ENCODE results near the gene RASSF3. TPM values are rescaled to one million over a fixed set of nuclear protein-coding genes. Genes with fewer than 3 reads are reported as not detected.

The RASSF3 gene
- total RNA-seq, 1 experiment from 2014 or later: 162 TPM

GRCh38 chr12:64660237-64661018 lies 50.1 kb downstream of the RASSF3 start:
- BruUV-seq (replicated peaks): no TSS peak
- no peak for DNase-seq
- intact Hi-C loops (cut with micrococcal nuclease; ENCODE audit: unreplicated experiment): no loop called here
- TF ChIP-seq CTCF (IDR thresholded peaks at IDR 0.05; ENCODE audit: unreplicated experiment): no peak
- peaks cover 57% of the 10 kb centered on the region for H3K36me3 Mint-ChIP-seq (ENCODE audit: insufficient read depth, unreplicated experiment)
- CTCF ChIA-PET: interaction anchor here (1.1 to 1.5 kb wide), 2 partner anchors 8 to 19 kb away, joined by 4 to 7 read pairs; no protein-coding TSS in a partner anchor
- no peaks in the 10 kb centered on the region for H3K27me3 Mint-ChIP-seq (ENCODE audit: unreplicated experiment)
- H3K4me1 Mint-ChIP-seq (ENCODE audit: low read depth, unreplicated experiment): peaks cover 76% of the 10 kb centered on the region
- no peak overlapping the region for H3K27ac Mint-ChIP-seq (ENCODE audit: unreplicated experiment)
- H3K4me3 Mint-ChIP-seq (ENCODE audit: low read depth, unreplicated experiment): no peak overlapping the region
- H3K9me3 Mint-ChIP-seq (ENCODE audit: low read depth, unreplicated experiment): no peaks in the 10 kb centered on the region

- peaks cover 53% of the 10 kb centered on the region for H3K36me3 Mint-ChIP-seq (ENCODE audit: insufficient read depth, unreplicated experiment)
- no peaks in the 10 kb centered on the region for H3K27me3 Mint-ChIP-seq (ENCODE audit: unreplicated experiment)
- no peak for TF ChIP-seq CTCF (IDR thresholded peaks at IDR 0.05; ENCODE audit: unreplicated experiment)
- CTCF ChIA-PET: interaction anchor here (1.3 kb wide), 1 partner anchor 26 kb away, joined by 3 read pairs; no protein-coding TSS in a partner anchor
- H3K9me3 Mint-ChIP-seq (ENCODE audit: low read depth, unreplicated experiment): no peaks in the 10 kb centered on the region
- DNase-seq: peak; percentile 30
- peaks cover 80% of the 10 kb centered on the region for H3K4me1 Mint-ChIP-seq (ENCODE audit: low read depth, unreplicated experiment)
- intact Hi-C loops (cut with micrococcal nuclease; ENCODE audit: unreplicated experiment): no loop called here
- H3K4me3 Mint-ChIP-seq (ENCODE audit: low read depth, unreplicated experiment): peak overlapping the region; percentile 51
- peak overlapping the region; percentile 65 for H3K27ac Mint-ChIP-seq (ENCODE audit: unreplicated experiment)
- BruUV-seq (replicated peaks): no TSS peak
Observed at GRCh38 chr12:64663015-64663414, 52.7 kb downstream of the RASSF3 start.

- no TSS peak for BruUV-seq (replicated peaks)
- intact Hi-C loops (cut with micrococcal nuclease; ENCODE audit: unreplicated experiment): no loop called here
- no peak for TF ChIP-seq CTCF (IDR thresholded peaks at IDR 0.05; ENCODE audit: unreplicated experiment)
- CTCF ChIA-PET: interaction anchor here (1.3 to 1.4 kb wide), 2 partner anchors 11 to 40 kb away, joined by 3 to 9 read pairs; no protein-coding TSS in a partner anchor
- Mint-ChIP-seq H3K36me3 (ENCODE audit: insufficient read depth, unreplicated experiment) (peaks cover 48% of the 10 kb centered on the region), H3K4me1 (ENCODE audit: low read depth, unreplicated experiment) (peaks cover 80% of the 10 kb centered on the region), H3K27ac (ENCODE audit: unreplicated experiment) (peak overlapping the region; percentile 55), H3K27me3 (ENCODE audit: unreplicated experiment) (no peaks in the 10 kb centered on the region), H3K4me3 (ENCODE audit: low read depth, unreplicated experiment) (peak overlapping the region; percentile 35), H3K9me3 (ENCODE audit: low read depth, unreplicated experiment) (no peaks in the 10 kb centered on the region)
- DNase-seq: peak; percentile 75
Observed at GRCh38 chr12:64665514-64665913, 55.2 kb downstream of the RASSF3 start.

GRCh38 chr12:64666054-64666914 lies 56.0 kb downstream of the RASSF3 start:
- Mint-ChIP-seq H3K27ac (ENCODE audit: unreplicated experiment) (peak overlapping the region; percentile 55), H3K4me3 (ENCODE audit: low read depth, unreplicated experiment) (peak overlapping the region; percentile 35)
- intact Hi-C loops (cut with micrococcal nuclease; ENCODE audit: unreplicated experiment): no loop called here

More at GRCh38 chr12:64666054-64666914, 56.0 kb downstream of the RASSF3 start:
- Mint-ChIP-seq H3K9me3 (ENCODE audit: low read depth, unreplicated experiment) (no peaks in the 10 kb centered on the region), H3K36me3 (ENCODE audit: insufficient read depth, unreplicated experiment) (peaks cover 43% of the 10 kb centered on the region), H3K4me1 (ENCODE audit: low read depth, unreplicated experiment) (peaks cover 81% of the 10 kb centered on the region), H3K27me3 (ENCODE audit: unreplicated experiment) (no peaks in the 10 kb centered on the region)
- CTCF ChIA-PET: interaction anchor here (1.3 to 1.4 kb wide), 2 partner anchors 11 to 41 kb away, joined by 3 to 9 read pairs; no protein-coding TSS in a partner anchor
- no peak for DNase-seq
- TSS peak; percentile 81 for BruUV-seq (replicated peaks)
- TF ChIP-seq CTCF (IDR thresholded peaks at IDR 0.05; ENCODE audit: unreplicated experiment): no peak
